Panc1 (cell line): ENCODE data around the gene NMS. TPM values are rescaled to one million over a fixed set of nuclear protein-coding genes. Genes with fewer than 3 reads are reported as not detected.

Source experiments
- ATAC-seq: fragments of 200-7000 bp; cut with Tn5 transposase; 2 replicates; pipeline ENCODE4 v1.9.1; 2020; ENCODE audit warnings: mild to moderate bottlenecking, moderate library complexity
- BruUV-seq: library from RNA; stranded (reverse); fragments of 400-500 nt; replicated peaks from 2 replicates; lab custom pipeline; 2021; lab: Mats Ljungman, UMichigan
- CTCF ChIA-PET: fragments of 300-600 bp; sonication (Branson Sonifier 250); formaldehyde crosslinking; loops from one replicate; lab custom pipeline; 2022; ENCODE audit warnings: antibody characterized with exemption; lab: Charles Lee
- POLR2A ChIA-PET: fragments of 300-600 bp; sonication (Branson Sonifier 250); formaldehyde crosslinking; loops from one replicate; lab custom pipeline; 2022; ENCODE audit warnings: antibody characterized with exemption; lab: Charles Lee
- DNase-seq: peaks from one replicate; pipeline ENCODE4 v3.0.0-alpha.2; 2010; ENCODE audit warnings: low read depth, low spot score
- H3K27ac ChIP-seq: 2 replicates; pipeline ENCODE4 v1.5.1; 2011; ENCODE audit warnings: mild to moderate bottlenecking, low read length, inconsistent platforms
- H3K27me3 ChIP-seq: fragments of 200-500 bp; sonication (Bioruptor generic); 2 replicates; pipeline ENCODE4 v1.6.0; 2014; ENCODE audit warnings: low read length, inconsistent platforms; ENCODE audit not compliant: control insufficient read depth, insufficient read depth
- H3K36me3 ChIP-seq: fragments of 200-500 bp; sonication (Bioruptor generic); 2 replicates; pipeline ENCODE4 v1.5.1; 2014; ENCODE audit warnings: inconsistent platforms, mild to moderate bottlenecking, low read length, moderate library complexity; ENCODE audit not compliant: control insufficient read depth, insufficient read depth
- H3K4me1 ChIP-seq: 2 replicates; pipeline ENCODE4 v1.5.1; 2011; ENCODE audit warnings: inconsistent platforms, mild to moderate bottlenecking, low read length, moderate library complexity; ENCODE audit not compliant: control insufficient read depth, insufficient read depth
- H3K4me3 ChIP-seq, 2 experiments: 2 replicates each; pipeline ENCODE4 v1.5.1; 2011 to 2012; ENCODE audit warnings: low read depth in 2 of 2, low read length in 2 of 2, mild to moderate bottlenecking in 2 of 2, inconsistent platforms in 1 of 2, moderate library complexity in 1 of 2
- H3K9me3 ChIP-seq: fragments of 200-500 bp; sonication (Bioruptor generic); 2 replicates; pipeline ENCODE4 v1.5.1; 2014; ENCODE audit warnings: low read depth, mild to moderate bottlenecking, inconsistent platforms, low read length, moderate library complexity; ENCODE audit not compliant: control insufficient read depth, insufficient read depth
- CTCF ChIP-seq: fragments of 450-650 bp; IDR thresholded peaks from 2 replicates; pipeline ENCODE4 v1.5.1; 2017; ENCODE audit warnings: mild to moderate bottlenecking
- POLR2AphosphoS5 ChIP-seq: IDR thresholded peaks from 2 replicates; pipeline ENCODE4 v1.6.1; 2012; ENCODE audit warnings: mild to moderate bottlenecking, low read depth, low read length, moderate library complexity
- REST ChIP-seq, 2 experiments: IDR thresholded peaks; 2 replicates each; pipeline ENCODE4 v1.6.1; 2011 to 2012; ENCODE audit warnings: low read depth in 2 of 2, control low read depth in 1 of 2, low read length in 1 of 2, mild to moderate bottlenecking in 1 of 2, moderate library complexity in 1 of 2; ENCODE audit not compliant: insufficient read depth in 1 of 2
- SIN3A ChIP-seq: IDR thresholded peaks from 2 replicates; pipeline ENCODE4 v1.6.1; 2012; ENCODE audit warnings: low read depth, mild to moderate bottlenecking, low read length, moderate library complexity, borderline replicate concordance; ENCODE audit not compliant: insufficient read depth
- TCF7L2 ChIP-seq: IDR thresholded peaks from 2 replicates; pipeline ENCODE4 v1.6.1; 2011; ENCODE audit warnings: mild to moderate bottlenecking, low read depth, low read length, inconsistent platforms
- in situ Hi-C: cut with HindIII; loops from 2 replicates; pipeline ENCODE4 v1.10.0; 2016; ENCODE audit warnings: low sequenced_read_pairs, low pct_unique_long_range_greater_than_20kb
- intact Hi-C: fragments of 100-400 bp; cut with micrococcal nuclease; formaldehyde crosslinking; loops from one replicate; pipeline ENCODE4 v1.10.0; 2022; ENCODE audit not compliant: unreplicated experiment
- total RNA-seq: library from RNA; stranded (reverse); gene quantifications from one replicate; pipeline ENCODE4 v1.2.1, GENCODE V29; 2021; ENCODE audit not compliant: unreplicated experiment

The NMS gene
- total RNA-seq, 1 experiment from 2014 or later = not detected

GRCh38 chr2:100483895-100484294 is 13.6 kb downstream of the NMS start:
- Histone ChIP-seq H3K36me3 (no peaks in the 10 kb centered on the region), H3K4me3 (no peak overlapping the region), H3K27ac (no peak overlapping the region), H3K9me3 (no peaks in the 10 kb centered on the region), H3K27me3 (no peaks in the 10 kb centered on the region), H3K4me1 (no peaks in the 10 kb centered on the region)
- BruUV-seq = no TSS peak
- ChIA-PET CTCF (no interaction called here), POLR2A (no interaction called here)
- TF ChIP-seq POLR2AphosphoS5 (no peak), TCF7L2 (no peak), SIN3A (no peak), REST (IDR thresholded peaks at IDR 0.05; ENCODE audit: insufficient read depth in 1 of 2, low read depth in 2 of 2, low read length in 1 of 2) (no peak), CTCF (no peak)
- ATAC-seq = no peak
- intact Hi-C loops (no loop called here), in situ Hi-C loops (no loop called here)
- DNase-seq = no peak

GRCh38 chr2:100484390-100484789 is 14.1 kb downstream of the NMS start:
- in situ Hi-C loops (no loop called here), intact Hi-C loops (no loop called here)
- TF ChIP-seq CTCF (no peak), TCF7L2 (no peak), REST (IDR thresholded peaks at IDR 0.05; ENCODE audit: insufficient read depth in 1 of 2, low read depth in 2 of 2, low read length in 1 of 2) (no peak), SIN3A (no peak), POLR2AphosphoS5 (no peak)
- no peaks in the 10 kb centered on the region for H3K9me3 ChIP-seq
- H3K4me1 ChIP-seq = no peaks in the 10 kb centered on the region
- H3K36me3 ChIP-seq = no peaks in the 10 kb centered on the region
- BruUV-seq = no TSS peak
- no peaks in the 10 kb centered on the region for H3K27me3 ChIP-seq
- no peak overlapping the region for H3K27ac ChIP-seq
- no peak for DNase-seq
- no peak for ATAC-seq
- ChIA-PET POLR2A (no interaction called here), CTCF (no interaction called here)
- no peak overlapping the region for H3K4me3 ChIP-seq
